Tibial artery (tissue), 4 donors: ENCODE results near the gene LAMA2.

Experiments
- DNase-seq, 2 donors: peaks; one replicate each; pipeline ENCODE4 v3.0.0-alpha.2; 2019
- H3K27ac ChIP-seq, 2 donors: fragments of 200-600 bp; sonication (generic) in 1 of 2; 1 replicate in 1 of 2; 2 replicates in 1 of 2; pipeline ENCODE4 v1.5.1; 2018 to 2019; ENCODE audit warnings: mild to moderate bottlenecking in 1 of 2
- H3K27me3 ChIP-seq, 2 donors: fragments of 200-600 bp; sonication (generic) in 1 of 2; one replicate each; pipeline versions ENCODE4 v1.5.1 to v1.6.0; 2016 to 2019
- H3K36me3 ChIP-seq, 3 donors: fragments of 200-600 bp; sonication (generic) in 2 of 3; one replicate each; pipeline ENCODE4 v1.5.1; 2016 to 2019; ENCODE audit warnings: mild to moderate bottlenecking in 2 of 3
- H3K4me1 ChIP-seq, 4 donors: fragments of 200-600 bp; sonication (generic) in 2 of 4; 1 replicate in 3 of 4; 2 replicates in 1 of 4; pipeline ENCODE4 v1.5.1; 2016 to 2019
- H3K4me3 ChIP-seq, 2 donors: fragments of 200-600 bp; sonication (generic) in 1 of 2; 1 replicate in 1 of 2; 2 replicates in 1 of 2; pipeline ENCODE4 v1.5.1; 2018 to 2019; ENCODE audit warnings: mild to moderate bottlenecking in 2 of 2
- H3K9me3 ChIP-seq, 3 donors: fragments of 200-600 bp; sonication (generic) in 1 of 3; one replicate each; pipeline ENCODE4 v1.5.1; 2016 to 2019
- intact Hi-C: fragments of 100-400 bp; cut with DNase I; formaldehyde crosslinking; loops from one replicate; pipeline ENCODE4 v1.15.0; 2023; ENCODE audit warnings: low total_unique reads
- TF ChIP-seq, protein P1 (sequence below), 2 experiments: fragments of 200-600 bp in 1 of 2; fragments of 450-650 bp in 1 of 2; IDR thresholded peaks; one replicate each; pipeline ENCODE4 v1.5.1; 2017 to 2019; ENCODE audit warnings: antibody characterized with exemption in 2 of 2, mild to moderate bottlenecking in 1 of 2, moderate library complexity in 1 of 2

Gene LAMA2

GRCh38 chr6:129306826-129307225, 423.9 kb downstream of the LAMA2 start:
- H3K4me1 ChIP-seq: no peaks in the 10 kb centered on the region
- no peaks in the 10 kb centered on the region for H3K9me3 ChIP-seq
- DNase-seq: no peak
- H3K27me3 ChIP-seq: no peaks in the 10 kb centered on the region
- intact Hi-C loops: no loop called here
- TF ChIP-seq, protein P1, sequence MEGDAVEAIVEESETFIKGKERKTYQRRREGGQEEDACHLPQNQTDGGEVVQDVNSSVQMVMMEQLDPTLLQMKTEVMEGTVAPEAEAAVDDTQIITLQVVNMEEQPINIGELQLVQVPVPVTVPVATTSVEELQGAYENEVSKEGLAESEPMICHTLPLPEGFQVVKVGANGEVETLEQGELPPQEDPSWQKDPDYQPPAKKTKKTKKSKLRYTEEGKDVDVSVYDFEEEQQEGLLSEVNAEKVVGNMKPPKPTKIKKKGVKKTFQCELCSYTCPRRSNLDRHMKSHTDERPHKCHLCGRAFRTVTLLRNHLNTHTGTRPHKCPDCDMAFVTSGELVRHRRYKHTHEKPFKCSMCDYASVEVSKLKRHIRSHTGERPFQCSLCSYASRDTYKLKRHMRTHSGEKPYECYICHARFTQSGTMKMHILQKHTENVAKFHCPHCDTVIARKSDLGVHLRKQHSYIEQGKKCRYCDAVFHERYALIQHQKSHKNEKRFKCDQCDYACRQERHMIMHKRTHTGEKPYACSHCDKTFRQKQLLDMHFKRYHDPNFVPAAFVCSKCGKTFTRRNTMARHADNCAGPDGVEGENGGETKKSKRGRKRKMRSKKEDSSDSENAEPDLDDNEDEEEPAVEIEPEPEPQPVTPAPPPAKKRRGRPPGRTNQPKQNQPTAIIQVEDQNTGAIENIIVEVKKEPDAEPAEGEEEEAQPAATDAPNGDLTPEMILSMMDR (IDR thresholded peaks at IDR 0.05): no peak
- H3K27ac ChIP-seq: no peak overlapping the region
- no peak overlapping the region for H3K4me3 ChIP-seq
- peaks cover 0 to 7% (median 0%) of the 10 kb centered on the region in 3 donors for H3K36me3 ChIP-seq

GRCh38 chr6:129307845-129308244, 424.9 kb downstream of the LAMA2 start:
- TF ChIP-seq, protein P1 (IDR thresholded peaks at IDR 0.05): no peak
- Histone ChIP-seq H3K36me3 (peaks cover 0 to 10% (median 0%) of the 10 kb centered on the region in 3 donors), H3K27ac (no peak overlapping the region), H3K4me3 (no peak overlapping the region), H3K4me1 (no peaks in the 10 kb centered on the region), H3K27me3 (no peaks in the 10 kb centered on the region), H3K9me3 (no peaks in the 10 kb centered on the region)
- DNase-seq: no peak
- intact Hi-C loops: no loop called here

- no peak overlapping the region for H3K4me3 ChIP-seq
Measured at GRCh38 chr6:129309154-129309553, 426.2 kb downstream of the LAMA2 start.

DNA sequence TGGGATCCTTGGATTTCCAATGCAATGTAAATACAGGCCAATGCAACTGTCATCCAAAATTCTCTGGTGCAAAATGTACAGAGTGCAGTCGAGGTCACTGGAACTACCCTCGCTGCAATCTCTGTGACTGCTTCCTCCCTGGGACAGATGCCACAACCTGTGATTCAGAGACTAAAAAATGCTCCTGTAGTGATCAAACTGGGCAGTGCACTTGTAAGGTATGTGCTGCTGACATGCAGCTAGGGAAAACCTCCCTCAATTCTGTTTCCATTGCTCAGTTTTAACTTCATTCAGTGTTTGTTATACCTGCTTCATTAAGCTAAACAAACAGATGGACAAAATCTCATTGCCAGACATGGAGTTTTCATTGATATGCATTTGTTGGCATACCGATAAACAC, 429.9 kb downstream of the LAMA2 start:
- Histone ChIP-seq H3K4me3 (no peak overlapping the region), H3K27ac (no peak overlapping the region), H3K36me3 (peaks cover 0 to 20% (median 16%) of the 10 kb centered on the region in 3 donors), H3K9me3 (no peaks in the 10 kb centered on the region), H3K4me1 (no peaks in the 10 kb centered on the region), H3K27me3 (no peaks in the 10 kb centered on the region)
- DNase-seq: no peak
- TF ChIP-seq, protein P1 (IDR thresholded peaks at IDR 0.05): no peak
- intact Hi-C loops: no loop called here

More at GRCh38 chr6:129309154-129309553, 426.2 kb downstream of the LAMA2 start:
- no peak overlapping the region for H3K27ac ChIP-seq
- intact Hi-C loops: no loop called here
- no peak for DNase-seq
- peaks cover 0 to 10% (median 0%) of the 10 kb centered on the region in 3 donors for H3K36me3 ChIP-seq
- H3K9me3 ChIP-seq: no peaks in the 10 kb centered on the region
- H3K27me3 ChIP-seq: no peaks in the 10 kb centered on the region
- H3K4me1 ChIP-seq: no peaks in the 10 kb centered on the region
- TF ChIP-seq, protein P1 (IDR thresholded peaks at IDR 0.05): no peak

GRCh38 chr6:129314575-129314974, 431.6 kb downstream of the LAMA2 start:
- Histone ChIP-seq H3K36me3 (peaks cover 0 to 20% (median 16%) of the 10 kb centered on the region in 3 donors), H3K27me3 (no peaks in the 10 kb centered on the region), H3K27ac (no peak overlapping the region), H3K4me1 (no peaks in the 10 kb centered on the region), H3K9me3 (no peaks in the 10 kb centered on the region), H3K4me3 (no peak overlapping the region)
- TF ChIP-seq, protein P1 (IDR thresholded peaks at IDR 0.05): no peak
- DNase-seq: no peak
- intact Hi-C loops: no loop called here
